Astrocyte (in vitro differentiated cells and primary cell): Measurements from ENCODE around the gene SOX9. TPM values are rescaled to one million over a fixed set of nuclear protein-coding genes. Genes with fewer than 3 reads are reported as not detected.

Source experiments
- DNase-seq: peaks from one replicate; pipeline ENCODE4 v3.0.0-alpha.2; 2010; ENCODE audit warnings: low read depth
- FAIRE-seq: peaks from 2 replicates; lab custom pipeline; 2011; peaks lifted over from hg19 to GRCh38; lab: Jason Lieb, UNC
- H2AFZ ChIP-seq: 2 replicates; pipeline ENCODE4 v1.6.0; 2012; ENCODE audit warnings: low read depth, low read length, inconsistent platforms
- H3K27ac ChIP-seq: 2 replicates; pipeline ENCODE4 v1.5.1; 2011; ENCODE audit warnings: low read depth, low read length, inconsistent platforms
- H3K27me3 ChIP-seq: 2 replicates; pipeline ENCODE4 v1.6.0; 2011; ENCODE audit warnings: low read length, inconsistent platforms; ENCODE audit not compliant: insufficient read depth
- H3K36me3 ChIP-seq: 2 replicates; pipeline ENCODE4 v1.5.1; 2011; ENCODE audit warnings: low read length, inconsistent platforms; ENCODE audit not compliant: insufficient read depth
- H3K4me1 ChIP-seq: 2 replicates; pipeline ENCODE4 v1.5.1; 2011; ENCODE audit warnings: low read length, inconsistent platforms; ENCODE audit not compliant: insufficient read depth
- H3K4me2 ChIP-seq: 2 replicates; pipeline ENCODE4 v1.6.0; 2012; ENCODE audit warnings: low read length, inconsistent platforms
- H3K4me3 ChIP-seq: 2 replicates; pipeline ENCODE4 v1.5.1; 2011; ENCODE audit warnings: low read depth, mild to moderate bottlenecking, low read length, inconsistent platforms; ENCODE audit not compliant: insufficient read depth
- H3K79me2 ChIP-seq: 2 replicates; pipeline ENCODE4 v1.6.0; 2012; ENCODE audit warnings: mild to moderate bottlenecking, low read length, inconsistent platforms; ENCODE audit not compliant: insufficient read depth
- H3K9ac ChIP-seq: 2 replicates; pipeline ENCODE4 v1.6.0; 2012; ENCODE audit warnings: mild to moderate bottlenecking, low read length, inconsistent platforms
- H3K9me3 ChIP-seq: 2 replicates; pipeline ENCODE4 v1.5.1; 2012; ENCODE audit warnings: low read depth, mild to moderate bottlenecking, low read length, inconsistent platforms; ENCODE audit not compliant: insufficient read depth
- H4K20me1 ChIP-seq: 2 replicates; pipeline ENCODE4 v1.6.0; 2012; ENCODE audit warnings: low read length, inconsistent platforms; ENCODE audit not compliant: insufficient read depth
- H3K27ac Mint-ChIP-seq: one replicate; pipeline ENCODE4 v1.8.0; 2021; ENCODE audit warnings: mild to moderate bottlenecking, mixed read lengths; ENCODE audit not compliant: unreplicated experiment
- H3K27me3 Mint-ChIP-seq: one replicate; pipeline ENCODE4 v1.8.0; 2021; ENCODE audit warnings: low read depth, mixed read lengths; ENCODE audit not compliant: unreplicated experiment
- H3K36me3 Mint-ChIP-seq: one replicate; pipeline ENCODE4 v1.8.0; 2021; ENCODE audit warnings: low read depth, mixed read lengths; ENCODE audit not compliant: unreplicated experiment
- H3K4me1 Mint-ChIP-seq: one replicate; pipeline ENCODE4 v1.8.0; 2021; ENCODE audit warnings: low read depth, mixed read lengths; ENCODE audit not compliant: unreplicated experiment
- H3K4me3 Mint-ChIP-seq: one replicate; pipeline ENCODE4 v1.8.0; 2021; ENCODE audit warnings: mild to moderate bottlenecking, moderate library complexity, mixed read lengths; ENCODE audit not compliant: unreplicated experiment
- H3K9me3 Mint-ChIP-seq: one replicate; pipeline ENCODE4 v1.8.0; 2021; ENCODE audit warnings: mild to moderate bottlenecking, mixed read lengths; ENCODE audit not compliant: unreplicated experiment
- CTCF ChIP-seq: IDR thresholded peaks from 2 replicates; pipeline ENCODE4 v1.5.1; 2011; ENCODE audit warnings: low read depth, mild to moderate bottlenecking, inconsistent platforms, low read length, moderate library complexity; ENCODE audit not compliant: insufficient read depth
- EZH2 ChIP-seq: IDR thresholded peaks from 2 replicates; pipeline ENCODE4 v1.6.1; 2012; ENCODE audit warnings: mild to moderate bottlenecking, low read length, inconsistent platforms; ENCODE audit not compliant: insufficient read depth
- total RNA-seq: library from RNA; stranded (reverse); gene quantifications from 2 replicates; pipeline ENCODE4 v1.2.1, GENCODE V29; 2021

SOX9 gene
- total RNA-seq, 1 donor from 2014 or later: 37.7 TPM

- Histone ChIP-seq H3K4me1 (peaks cover 68% of the 10 kb centered on the region), H3K79me2 (peaks cover 48% of the 10 kb centered on the region), H3K9me3 (no peaks in the 10 kb centered on the region), H3K9ac (peak overlapping the region; percentile 96), H4K20me1 (peaks cover 34% of the 10 kb centered on the region), H3K27me3 (peaks cover 5% of the 10 kb centered on the region), H2AFZ (no peak overlapping the region), H3K4me3 (peak overlapping the region; percentile 94), H3K27ac (peak overlapping the region; percentile 64), H3K4me2 (peak overlapping the region; percentile 99), H3K36me3 (peaks cover 6% of the 10 kb centered on the region)
- FAIRE-seq (no peak), DNase-seq (peak; percentile 62)
- Mint-ChIP-seq H3K9me3 (peaks cover 3% of the 10 kb centered on the region), H3K27me3 (peaks cover 7% of the 10 kb centered on the region), H3K4me3 (peak overlapping the region; percentile 100), H3K27ac (peak overlapping the region; percentile 63), H3K36me3 (peaks cover 11% of the 10 kb centered on the region), H3K4me1 (peaks cover 36% of the 10 kb centered on the region)
- TF ChIP-seq CTCF: no peak
- no peak for TF ChIP-seq EZH2
Observed at GRCh38 chr17:72122765-72123529, 2.1 kb downstream of the SOX9 start.

GRCh38 chr17:72123530-72124437 lies 3.0 kb downstream of the SOX9 start:
- H3K4me1 ChIP-seq: peaks cover 61% of the 10 kb centered on the region
- H3K9ac ChIP-seq: peak overlapping the region; percentile 96
- H2AFZ ChIP-seq: no peak overlapping the region
- DNase-seq (no peak), FAIRE-seq (no peak)
- Mint-ChIP-seq H3K9me3 (peaks cover 3% of the 10 kb centered on the region), H3K4me1 (peaks cover 33% of the 10 kb centered on the region), H3K27ac (peak overlapping the region; percentile 98), H3K4me3 (peak overlapping the region; percentile 100), H3K27me3 (peaks cover 3% of the 10 kb centered on the region), H3K36me3 (peaks cover 11% of the 10 kb centered on the region)
- TF ChIP-seq CTCF: no peak
- no peak for TF ChIP-seq EZH2
- no peaks in the 10 kb centered on the region for H3K27me3 ChIP-seq
- H3K27ac ChIP-seq: peak overlapping the region; percentile 79
- H3K36me3 ChIP-seq: peaks cover 6% of the 10 kb centered on the region
- H3K4me2 ChIP-seq: peak overlapping the region; percentile 99
- peaks cover 48% of the 10 kb centered on the region for H3K79me2 ChIP-seq
- no peaks in the 10 kb centered on the region for H3K9me3 ChIP-seq
- peaks cover 34% of the 10 kb centered on the region for H4K20me1 ChIP-seq
- H3K4me3 ChIP-seq: peak overlapping the region; percentile 94
